Measurements from ENCODE around the gene GNAS.
"Not testable (repeated sequence)": the region's sequence is repeated elsewhere in the genome, so short reads cannot be mapped to it uniquely, and the experiment has no call there.

The GNAS gene

DNA sequence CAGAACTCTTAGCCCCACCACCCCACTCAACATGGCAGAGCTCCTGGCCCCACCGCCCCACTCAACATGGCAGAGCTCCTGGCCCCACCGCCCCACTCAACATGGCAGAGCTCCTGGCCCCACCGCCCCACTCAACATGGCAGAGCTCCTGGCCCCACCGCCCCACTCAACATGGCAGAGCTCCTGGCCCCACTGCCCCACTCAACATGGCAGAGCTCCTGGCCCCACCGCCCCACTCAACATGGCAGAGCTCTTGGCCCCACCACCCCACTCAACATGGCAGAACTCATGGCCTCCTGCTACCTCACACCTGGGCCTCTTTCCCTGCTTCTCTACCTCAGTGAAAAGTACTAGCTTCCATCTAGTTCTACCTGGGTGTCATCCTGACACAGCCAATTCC, 23.7 kb upstream of the GNAS start:
- DNase-seq = not testable (repeated sequence)

DNA sequence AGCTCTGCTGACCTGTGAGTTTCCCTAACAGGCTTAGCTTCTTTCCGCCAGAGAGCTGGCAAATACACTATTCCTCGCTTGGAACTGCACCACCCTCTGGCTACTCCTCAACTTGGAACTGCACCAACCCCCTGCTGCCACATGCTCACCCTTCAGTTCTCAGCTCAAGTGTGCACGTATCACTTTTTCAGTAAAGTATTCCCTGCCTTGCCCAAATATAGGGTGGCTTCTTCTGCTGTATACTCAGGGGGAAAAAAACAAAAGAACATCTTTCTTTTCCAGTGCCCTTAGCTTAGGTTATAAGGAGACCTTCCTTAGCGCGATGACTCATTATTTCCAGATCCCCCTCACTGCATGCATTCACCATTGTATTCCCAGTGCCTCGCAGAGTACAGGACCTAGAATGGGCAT, 23.0 kb upstream of the GNAS start:
- DNase-seq = no peak

DNA sequence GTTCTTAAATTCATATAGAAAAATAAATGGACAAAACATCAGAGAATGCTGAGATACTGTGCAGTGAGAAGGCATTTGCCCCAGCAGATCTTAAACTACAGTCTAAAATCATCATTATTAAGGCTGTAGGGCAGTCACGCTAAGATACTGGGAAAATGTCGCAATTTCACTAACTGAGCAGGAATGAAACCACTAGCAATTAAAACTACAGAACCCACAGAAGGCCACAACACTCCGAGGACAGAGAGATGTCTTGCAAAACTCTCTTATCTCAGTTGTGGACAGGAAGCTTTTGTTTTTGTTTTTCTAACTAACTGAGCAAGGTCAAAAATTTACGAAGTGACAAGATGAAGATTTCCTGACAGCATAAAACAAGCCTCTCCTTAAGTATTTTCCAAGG, 20.1 kb upstream of the GNAS start:
- no peak for DNase-seq

DNA sequence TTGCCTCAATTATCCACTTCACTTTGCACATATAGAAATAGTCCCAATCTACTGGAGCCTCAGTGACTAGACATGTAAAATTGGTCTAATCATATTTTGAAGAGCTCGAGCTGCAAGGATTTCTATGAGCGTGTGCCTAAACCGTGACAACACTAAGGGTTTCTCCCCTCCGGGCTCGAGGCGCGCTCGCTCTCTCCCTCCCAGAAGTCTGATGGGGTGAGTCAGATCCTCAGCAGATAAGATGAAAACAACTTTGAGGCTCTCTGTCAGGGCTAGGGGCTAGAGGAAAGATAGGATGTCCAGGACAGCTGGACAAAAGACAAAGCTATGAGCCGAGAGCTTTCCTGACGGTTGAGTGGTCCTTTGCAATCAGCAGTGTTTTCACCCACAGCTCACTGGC, 18.6 kb upstream of the GNAS start:
- no peak for DNase-seq

DNA sequence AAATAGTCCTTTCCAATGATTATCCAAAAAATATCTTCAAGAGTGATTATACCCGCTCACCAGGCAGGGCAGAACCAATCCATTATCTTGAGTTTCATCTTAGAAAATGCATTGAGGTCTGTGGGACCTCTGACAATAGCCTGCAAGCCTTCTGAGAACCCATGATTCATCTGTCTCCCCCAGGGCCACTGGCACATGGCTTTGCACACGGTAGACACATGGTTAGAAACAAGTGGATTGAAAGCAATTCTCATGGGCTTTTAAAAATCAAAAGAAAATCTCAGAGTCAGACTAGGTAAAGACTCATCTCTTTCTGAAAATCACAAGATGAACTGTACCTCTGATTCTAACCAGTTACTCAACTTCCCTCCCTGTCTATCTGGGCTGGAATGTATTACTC, 17.3 kb upstream of the GNAS start:
- DNase-seq = no peak

DNA sequence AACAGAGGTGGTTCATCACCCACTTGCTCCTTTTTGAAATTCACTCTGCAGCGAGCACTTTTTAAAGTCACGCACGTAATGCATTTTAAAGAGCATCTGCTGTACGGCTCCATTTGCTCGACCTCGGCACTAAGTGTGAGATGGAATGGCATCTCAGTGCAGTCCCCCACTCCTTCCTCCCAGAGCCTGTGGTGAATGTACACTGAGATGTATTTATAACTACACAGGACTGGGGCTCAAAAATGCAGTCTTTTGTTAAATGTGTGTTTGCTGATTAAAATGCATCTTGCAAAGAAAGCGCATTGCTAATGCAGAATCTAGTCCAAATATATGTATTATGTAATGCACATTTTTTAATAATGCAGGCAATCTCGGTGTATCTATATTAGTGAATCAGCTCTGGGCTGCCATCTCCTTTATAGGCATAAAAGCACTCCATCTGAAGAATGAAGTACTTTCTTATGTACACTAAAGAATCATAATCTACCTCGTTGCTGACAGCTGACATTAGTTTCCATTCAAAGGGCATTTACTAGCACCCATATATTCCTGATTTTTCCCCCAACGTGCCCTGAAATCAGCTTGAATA, 15.8 kb upstream of the GNAS start:
- DNase-seq = no peak

DNA sequence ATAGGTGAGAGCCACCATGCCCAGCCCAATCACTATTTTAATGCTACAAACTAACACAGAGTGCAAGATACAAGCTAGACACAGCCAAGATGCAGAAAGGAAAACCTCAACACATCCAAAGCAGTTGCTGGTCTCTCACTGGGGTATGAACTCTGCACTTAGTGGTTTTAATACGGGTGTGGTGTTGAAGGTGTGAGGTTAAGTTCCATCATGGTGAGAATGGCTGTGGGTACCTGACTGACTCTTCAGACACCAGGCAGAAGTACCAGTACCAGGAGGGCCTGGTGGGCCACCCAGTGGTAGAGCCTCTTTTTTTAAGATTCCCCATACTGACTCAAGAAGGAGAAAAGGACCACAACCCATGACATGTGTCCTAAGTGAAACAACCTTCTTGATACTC, 14.8 kb upstream of the GNAS start:
- DNase-seq = no peak

DNA sequence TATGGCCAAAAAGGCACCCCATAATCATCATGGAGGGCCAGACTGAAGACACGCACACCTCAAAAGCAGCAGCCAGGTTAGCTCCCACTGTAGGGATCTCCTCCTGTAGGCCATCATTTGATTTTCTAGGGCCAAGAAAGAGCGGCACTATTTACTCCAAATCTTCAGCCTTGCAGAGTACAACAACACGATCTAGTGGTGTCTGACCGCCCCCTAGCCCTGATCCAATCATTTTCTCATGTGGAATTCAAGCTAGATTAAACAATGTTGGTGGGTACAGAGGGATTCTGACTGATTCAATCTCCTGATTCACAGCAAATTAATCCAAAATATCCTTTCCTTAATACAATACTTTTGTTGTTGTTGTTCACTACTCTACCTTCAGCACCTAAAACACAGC, 14.3 kb upstream of the GNAS start:
- DNase-seq = no peak

DNA sequence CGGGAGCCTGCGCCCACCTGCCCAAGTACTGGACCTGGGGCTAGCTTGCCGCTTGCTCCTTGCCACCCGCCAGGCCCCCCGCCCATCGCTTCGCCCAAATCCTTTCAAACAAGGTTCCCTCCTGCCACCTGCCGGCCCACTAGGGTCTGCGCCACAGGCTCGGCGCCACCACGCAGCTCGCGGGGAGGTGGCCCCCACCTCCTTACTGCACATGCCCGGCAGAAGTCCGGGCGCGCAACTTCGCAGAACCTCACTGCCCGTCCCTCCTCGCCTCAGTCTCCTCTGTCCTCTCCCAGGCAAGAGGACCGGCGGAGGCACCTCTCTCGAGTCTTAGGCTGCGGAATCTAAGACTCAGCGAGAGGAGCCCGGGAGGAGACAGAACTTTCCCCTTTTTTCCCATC, 13.0 kb upstream of the GNAS start:
- DNase-seq = no peak

DNA sequence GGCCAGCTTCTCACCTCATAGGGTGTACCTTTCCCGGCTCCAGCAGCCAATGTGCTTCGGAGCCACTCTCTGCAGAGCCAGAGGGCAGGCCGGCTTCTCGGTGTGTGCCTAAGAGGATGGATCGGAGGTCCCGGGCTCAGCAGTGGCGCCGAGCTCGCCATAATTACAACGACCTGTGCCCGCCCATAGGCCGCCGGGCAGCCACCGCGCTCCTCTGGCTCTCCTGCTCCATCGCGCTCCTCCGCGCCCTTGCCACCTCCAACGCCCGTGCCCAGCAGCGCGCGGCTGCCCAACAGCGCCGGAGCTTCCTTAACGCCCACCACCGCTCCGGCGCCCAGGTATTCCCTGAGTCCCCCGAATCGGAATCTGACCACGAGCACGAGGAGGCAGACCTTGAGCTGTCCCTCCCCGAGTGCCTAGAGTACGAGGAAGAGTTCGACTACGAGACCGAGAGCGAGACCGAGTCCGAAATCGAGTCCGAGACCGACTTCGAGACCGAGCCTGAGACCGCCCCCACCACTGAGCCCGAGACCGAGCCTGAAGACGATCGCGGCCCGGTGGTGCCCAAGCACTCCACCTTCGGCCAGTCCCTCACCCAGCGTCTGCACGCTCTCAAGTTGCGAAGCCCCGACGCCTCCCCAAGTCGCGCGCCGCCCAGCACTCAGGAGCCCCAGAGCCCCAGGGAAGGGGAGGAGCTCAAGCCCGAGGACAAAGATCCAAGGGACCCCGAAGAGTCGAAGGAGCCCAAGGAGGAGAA, 12.3 kb upstream of the GNAS start:
- DNase-seq = no peak

DNA sequence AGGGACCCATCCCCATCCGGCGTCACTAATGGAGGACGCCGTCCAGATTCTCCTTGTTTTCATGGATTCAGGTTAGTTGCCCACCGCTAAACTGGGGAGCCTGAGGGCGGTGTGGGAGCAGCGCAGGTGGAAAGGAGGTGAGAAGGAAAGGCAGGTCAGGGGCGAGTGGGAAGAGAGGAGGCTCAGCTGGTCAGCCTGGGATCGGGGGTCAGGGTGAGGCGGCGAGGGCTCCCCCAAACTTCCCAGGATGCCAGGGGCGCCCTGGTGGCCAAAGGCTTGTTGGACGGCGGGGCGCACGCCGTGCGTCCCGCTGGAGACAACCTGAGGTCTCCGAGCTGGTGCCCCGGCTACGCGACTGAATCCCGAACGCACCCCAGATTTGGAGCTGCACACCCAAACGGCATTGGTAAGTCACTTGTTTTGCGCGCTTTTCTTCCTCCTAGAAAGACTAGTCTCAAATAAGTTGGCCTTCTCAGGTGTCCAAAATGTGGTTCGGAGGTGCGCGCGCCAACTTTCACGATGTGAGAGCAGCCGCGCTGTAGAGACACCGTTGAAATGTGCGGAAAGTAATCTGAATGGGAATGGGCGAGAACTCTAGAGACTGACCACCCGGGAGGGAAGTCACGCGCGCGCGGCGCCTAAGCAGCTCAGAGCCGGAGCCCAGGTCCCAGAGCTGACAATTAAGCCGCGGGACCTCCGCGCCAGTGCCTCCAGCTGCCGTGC, 11.5 kb upstream of the GNAS start:
- DNase-seq = no peak

DNA sequence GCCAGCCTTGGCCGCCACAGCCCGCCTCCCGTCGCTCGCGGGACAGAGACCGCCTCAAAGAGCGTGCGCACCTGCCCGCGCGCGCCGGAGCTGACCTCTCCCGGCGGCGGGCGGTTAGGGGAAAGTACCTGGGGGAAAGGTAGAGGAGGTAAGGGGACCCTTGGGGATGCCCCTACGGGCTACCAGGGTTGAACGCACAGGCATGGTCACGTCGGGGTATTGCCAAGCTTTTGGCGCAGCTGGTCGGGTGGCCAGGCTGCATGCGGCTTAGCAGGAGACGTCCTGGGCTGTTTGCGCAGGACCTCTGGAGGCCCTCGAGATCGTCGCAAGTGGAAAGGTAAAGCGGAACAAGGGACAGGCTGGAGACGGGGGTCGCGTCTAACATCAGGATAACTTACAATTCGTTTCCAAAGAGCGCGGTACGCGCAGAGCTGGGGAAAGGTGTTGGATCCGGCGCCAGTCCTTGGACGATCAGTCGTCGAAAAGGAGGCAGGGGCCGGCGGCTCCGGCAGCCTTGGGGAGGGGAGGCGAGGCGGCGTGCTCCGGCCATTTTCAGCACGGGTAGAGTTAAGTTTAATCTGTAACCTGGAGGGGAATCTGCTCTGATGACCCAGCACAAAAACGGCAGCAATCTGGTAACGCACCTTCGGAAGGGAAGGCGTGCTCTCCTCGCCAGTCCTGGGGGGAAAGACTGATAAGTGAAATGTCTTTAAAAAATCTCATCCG, 10.8 kb upstream of the GNAS start:
- no peak for DNase-seq

DNA sequence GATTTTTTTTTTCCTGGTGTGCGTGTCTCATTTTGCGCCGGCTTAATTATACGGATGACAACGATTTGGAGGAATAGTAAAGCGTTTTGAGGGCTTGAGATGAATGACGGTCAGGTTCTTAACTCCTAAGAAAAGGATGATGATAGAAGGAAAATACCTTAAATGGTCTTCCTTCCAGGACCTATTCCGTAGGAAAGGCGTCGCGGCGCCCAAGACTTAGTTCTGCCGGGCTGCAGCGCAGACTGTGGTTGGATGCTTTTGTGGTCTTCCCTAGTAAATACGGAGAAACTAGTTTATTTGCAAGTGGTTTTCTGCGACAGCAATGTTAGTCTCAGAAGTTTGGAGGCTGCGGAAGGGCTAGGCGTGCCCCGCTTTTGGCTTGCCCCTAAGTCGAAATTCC, 10.2 kb upstream of the GNAS start:
- DNase-seq = no peak

DNA sequence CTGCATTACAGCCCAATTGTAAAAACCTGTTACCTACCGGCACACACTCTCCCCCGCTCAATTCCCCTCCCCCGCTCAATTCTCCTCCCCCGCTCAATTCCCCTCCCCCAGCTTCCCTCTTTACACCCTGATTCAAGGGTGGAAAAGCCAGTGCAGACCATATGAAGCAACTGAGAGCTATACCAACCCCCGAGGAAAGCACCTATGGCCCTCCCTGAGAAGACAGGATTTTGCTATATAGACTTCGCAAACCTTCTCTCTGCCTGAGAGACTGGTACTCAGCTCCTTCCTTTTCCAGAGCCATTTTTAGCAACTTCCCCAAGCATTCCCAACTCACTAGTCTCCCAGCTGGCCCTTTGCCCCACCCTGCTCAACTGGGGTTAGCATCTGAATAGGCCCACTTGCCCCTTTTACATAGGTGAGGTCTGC, 9.4 kb upstream of the GNAS start:
- DNase-seq = no peak

DNA sequence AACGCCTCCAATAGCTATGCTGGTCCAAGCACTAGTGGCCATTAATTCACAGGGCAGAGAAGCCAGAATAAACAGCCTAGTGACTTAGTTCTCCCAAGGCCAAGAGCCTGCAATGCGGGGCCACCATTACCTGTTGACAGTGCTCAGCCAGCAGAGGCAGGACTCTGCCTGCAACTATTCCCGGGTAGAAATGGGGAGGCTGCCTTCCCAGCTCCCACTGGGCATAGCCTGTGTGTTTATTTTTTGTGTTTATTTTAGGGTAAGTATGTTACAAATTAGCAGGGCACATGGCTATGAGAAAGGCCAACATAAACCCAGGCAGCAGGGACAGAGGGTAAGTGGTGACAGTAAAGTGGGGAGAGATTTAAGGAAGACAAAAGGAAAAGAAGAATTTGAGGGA, 6.8 kb upstream of the GNAS start:
- no peak for DNase-seq

DNA sequence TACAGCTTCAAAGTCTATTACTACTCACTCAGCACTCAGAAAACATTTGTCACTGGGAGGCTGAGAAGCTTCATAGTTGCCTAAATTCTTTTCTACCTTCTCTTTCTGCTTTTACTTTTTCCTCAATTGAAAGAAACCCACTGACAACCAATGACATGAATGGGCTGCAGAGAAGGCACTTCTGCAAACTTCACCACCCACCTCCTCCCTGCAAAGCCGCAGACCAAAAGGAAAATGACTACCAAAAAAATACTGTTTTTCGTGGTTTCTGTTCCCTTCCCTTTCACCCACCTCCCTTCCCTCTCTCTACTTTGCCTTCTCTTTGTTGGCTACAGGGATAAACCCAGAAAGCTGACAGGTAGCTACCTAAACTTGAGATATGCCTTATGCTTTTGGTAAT, 5.1 kb upstream of the GNAS start:
- no peak for DNase-seq

DNA sequence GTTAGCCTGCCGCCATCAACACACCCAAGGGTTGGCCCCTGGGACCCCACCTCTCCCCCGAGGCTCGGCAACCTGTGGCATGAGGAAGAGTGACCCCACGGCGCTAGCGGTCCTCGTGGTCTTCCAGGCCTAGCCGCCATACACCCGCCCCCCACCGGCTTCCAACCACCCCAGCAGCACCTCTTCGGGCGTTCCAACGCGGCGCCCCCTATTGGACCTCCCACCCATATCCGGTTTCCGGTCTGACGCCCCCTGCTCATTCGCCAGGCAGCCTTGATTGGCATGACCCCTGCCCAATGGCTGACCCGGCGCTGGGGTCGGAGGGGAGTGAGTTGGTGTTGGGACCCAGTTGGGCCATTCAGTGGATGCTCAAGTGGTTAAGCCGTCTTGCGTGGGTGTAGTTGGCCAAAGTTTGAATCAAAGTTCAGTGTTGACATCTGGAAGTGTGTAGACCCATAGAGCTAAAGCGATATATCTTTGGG, 1.8 kb upstream of the GNAS start, which contains the start of gene GNAS-AS1:
Gene GNAS-AS1 (minus strand): TSS at position 210 of the 482 bp plus-strand sequence.
- peak; percentile 93 for DNase-seq

DNA sequence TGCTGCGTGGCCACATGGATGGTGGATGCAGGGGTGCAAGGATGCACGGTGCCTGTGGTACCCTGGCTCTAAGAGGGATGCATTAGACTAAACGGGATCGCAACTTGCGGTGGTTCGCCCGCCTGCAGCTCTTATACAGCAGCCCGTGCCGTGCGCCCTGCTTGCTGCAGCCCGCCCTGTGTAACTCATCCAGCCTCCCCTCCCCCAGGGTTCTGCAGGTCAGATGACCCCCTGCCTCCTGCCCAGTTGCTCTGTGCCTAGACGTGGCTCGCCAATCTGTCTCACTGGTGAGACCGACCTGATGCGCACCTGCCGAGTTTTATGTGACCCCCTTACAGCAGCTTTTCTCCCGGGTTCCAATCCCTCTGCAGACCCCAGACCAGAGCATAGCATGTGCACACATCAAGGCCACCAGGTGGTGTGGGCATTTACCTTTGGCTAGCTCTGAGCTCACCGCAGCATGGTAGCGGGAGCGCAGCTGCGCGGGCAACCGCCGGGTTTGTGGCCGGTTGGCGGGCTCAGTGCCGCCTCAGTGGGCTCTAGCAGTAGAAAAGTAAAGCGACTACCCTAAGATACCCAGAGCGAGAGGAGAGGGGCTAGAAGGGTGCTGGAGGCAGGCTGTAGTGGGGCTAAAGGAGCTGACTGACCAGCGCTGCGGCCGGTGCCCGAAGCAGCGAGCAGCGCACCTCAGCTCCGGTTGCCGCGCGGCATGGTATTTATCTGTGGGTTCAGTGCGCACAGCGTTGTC, 1.1 kb upstream of the GNAS start:
- DNase-seq = no peak

DNA sequence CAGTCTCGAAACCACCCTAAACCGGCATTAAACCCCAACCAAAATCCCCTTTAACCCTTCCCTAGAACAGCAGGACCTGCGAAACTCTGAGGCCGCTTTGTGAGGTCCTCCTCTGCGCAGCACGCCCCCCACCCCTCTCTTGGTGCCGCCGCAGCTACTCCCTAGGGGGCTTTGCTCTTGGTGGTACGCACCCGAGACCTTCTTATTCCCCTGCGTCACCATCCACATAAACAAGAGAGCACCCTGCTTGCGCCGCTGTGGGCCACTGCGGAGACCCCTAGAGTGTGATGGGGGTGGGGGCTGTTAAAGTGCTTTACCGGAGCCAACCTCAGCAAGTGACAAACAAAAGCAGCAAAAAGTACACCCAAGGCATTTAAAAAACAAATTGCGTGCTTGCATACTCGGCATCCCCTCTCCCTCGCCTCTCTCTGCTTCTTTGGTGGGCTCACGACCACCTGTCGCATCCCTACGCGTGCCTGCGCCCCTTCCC, 502 bp upstream of the GNAS start:
- DNase-seq = no peak

DNA sequence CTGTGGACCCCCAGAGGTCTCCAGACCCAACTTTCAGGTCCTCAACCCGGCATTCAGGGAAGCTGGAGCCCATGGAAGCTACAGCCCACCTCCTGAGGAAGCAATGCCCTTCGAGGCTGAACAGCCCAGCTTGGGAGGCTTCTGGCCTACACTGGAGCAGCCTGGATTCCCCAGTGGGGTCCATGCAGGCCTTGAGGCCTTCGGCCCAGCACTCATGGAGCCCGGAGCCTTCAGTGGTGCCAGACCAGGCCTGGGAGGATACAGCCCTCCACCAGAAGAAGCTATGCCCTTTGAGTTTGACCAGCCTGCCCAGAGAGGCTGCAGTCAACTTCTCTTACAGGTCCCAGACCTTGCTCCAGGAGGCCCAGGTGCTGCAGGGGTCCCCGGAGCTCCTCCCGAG, 950 bp downstream of the GNAS start:
- DNase-seq = no peak

DNA sequence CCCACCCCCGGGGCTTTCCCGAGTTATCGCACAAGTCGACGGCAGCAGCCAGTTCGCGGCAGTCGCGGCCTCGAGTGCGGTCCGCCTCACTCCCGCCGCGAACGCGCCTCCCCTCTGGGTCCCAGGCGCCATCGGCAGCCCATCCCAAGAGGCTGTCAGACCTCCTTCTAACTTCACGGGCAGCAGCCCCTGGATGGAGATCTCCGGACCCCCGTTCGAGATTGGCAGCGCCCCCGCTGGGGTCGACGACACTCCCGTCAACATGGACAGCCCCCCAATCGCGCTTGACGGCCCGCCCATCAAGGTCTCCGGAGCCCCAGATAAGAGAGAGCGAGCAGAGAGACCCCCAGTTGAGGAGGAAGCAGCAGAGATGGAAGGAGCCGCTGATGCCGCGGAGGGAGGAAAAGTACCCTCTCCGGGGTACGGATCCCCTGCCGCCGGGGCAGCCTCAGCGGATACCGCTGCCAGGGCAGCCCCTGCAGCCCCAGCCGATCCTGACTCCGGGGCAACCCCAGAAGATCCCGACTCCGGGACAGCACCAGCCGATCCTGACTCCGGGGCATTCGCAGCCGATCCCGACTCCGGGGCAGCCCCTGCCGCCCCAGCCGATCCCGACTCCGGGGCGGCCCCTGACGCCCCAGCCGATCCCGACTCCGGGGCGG, 1.6 kb downstream of the GNAS start:
- DNase-seq = no peak

All from fibroblast of skin of abdomen (primary cell).